HCT116 (cell line): ENCODE data around the gene TTC9B.

Source experiments
- CTCF ChIP-seq, 3 experiments: fragments of 200-600 bp in 1 of 3; sonication (generic) in 1 of 3; IDR thresholded peaks in 2 of 3; conservative IDR thresholded peaks in 1 of 3; 2 replicates each; pipeline ENCODE4 v1.5.1; 2012 to 2017; ENCODE audit warnings: low read depth in 2 of 3, low read length in 2 of 3, antibody characterized with exemption in 1 of 3, borderline replicate concordance in 1 of 3, control low read depth in 1 of 3, mild to moderate bottlenecking in 1 of 3, mixed read lengths in 1 of 3, mixed run types in 1 of 3, moderate library complexity in 1 of 3; ENCODE audit not compliant: insufficient read depth in 1 of 3
- FOSL1 ChIP-seq: IDR thresholded peaks from 2 replicates; pipeline ENCODE4 v1.6.1; 2012; ENCODE audit warnings: low read depth
- TF ChIP-seq, protein P1 (sequence below): IDR thresholded peaks from 2 replicates; pipeline ENCODE4 v1.6.1; 2012

DNA sequence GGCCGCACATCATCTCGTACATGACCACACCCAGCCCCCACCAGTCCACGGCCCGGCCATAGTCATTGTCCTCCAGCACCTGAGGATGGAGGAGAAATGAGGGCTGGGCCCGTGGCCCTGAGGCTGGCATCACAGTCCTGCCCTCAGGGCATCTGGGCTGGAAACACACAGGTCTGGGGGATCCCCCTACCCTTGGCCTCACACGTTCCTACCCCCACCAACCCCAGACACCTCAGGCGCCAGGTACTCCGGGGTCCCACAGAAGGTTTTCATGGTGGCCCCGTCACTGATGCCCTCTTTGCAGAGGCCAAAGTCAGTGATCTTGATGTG lies 17.8 kb upstream of the TTC9B start:
- TF ChIP-seq, protein P1, sequence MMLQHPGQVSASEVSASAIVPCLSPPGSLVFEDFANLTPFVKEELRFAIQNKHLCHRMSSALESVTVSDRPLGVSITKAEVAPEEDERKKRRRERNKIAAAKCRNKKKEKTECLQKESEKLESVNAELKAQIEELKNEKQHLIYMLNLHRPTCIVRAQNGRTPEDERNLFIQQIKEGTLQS = no peak
- TF ChIP-seq FOSL1 (no peak), CTCF (IDR thresholded peaks at IDR 0.05 in 2 of 3, conservative IDR thresholded peaks at IDR 0.05 in 1 of 3; ENCODE audit: borderline replicate concordance in 1 of 3, insufficient read depth in 1 of 3, low read depth in 2 of 3, low read length in 2 of 3) (no peak)
